ENCODE data around the gene NFIX.

The NFIX gene

DNA sequence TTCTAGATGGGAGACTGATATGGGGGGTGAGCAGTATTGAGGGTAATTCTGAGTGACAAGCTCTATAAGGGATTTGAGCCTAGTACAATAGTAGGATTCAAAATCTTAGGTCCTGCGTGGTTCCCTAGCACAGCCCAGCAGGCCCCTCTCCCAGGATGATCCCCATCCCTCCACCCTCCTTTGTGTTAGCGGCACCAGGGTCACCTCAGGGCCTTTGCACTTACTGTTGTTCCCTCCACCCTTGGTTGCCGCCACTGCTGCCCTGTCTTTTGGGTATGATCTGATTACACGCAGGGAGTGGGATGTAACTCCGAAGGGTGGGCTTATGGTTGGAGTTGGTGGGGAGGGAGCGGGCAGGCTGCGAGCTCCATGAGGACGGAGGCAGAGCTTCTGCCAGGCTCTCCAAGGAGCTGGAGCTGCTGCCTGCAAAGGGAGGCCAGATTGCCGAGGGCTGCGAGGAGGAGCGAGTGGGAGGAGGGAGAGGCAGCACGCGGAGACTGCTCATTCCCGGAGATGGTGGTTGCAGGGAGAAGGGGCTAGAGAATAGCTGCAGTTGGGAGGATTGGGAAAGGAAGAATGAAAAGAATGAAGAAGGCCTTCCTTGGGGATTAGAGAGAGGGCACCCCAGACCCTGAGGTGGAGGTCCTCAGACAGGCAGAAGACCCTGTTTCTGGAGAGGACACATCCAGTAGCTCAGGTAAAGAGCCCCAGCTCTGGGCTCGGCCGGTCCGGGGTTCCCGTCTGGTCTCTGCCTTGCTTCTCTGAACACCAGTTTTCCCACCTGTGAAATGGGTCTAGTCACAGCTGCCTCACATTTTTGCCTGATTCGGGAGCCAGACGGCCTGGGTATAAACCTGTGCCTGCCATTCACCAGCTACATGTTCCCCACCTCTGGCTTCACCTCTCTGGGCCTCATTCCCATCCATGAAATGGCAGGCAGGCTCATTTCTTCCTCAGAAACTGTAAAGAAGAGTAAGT is 128.0 kb downstream of the NFIX start:
- H3K4me3 ChIP-seq (ENCODE audit: low read length): no peak overlapping the region
- DNase-seq (ENCODE audit: low read depth): no peak
- TF ChIP-seq CTCF (IDR thresholded peaks at IDR 0.05; ENCODE audit: insufficient read depth, low read depth, low read length, missing control alignments): no peak

GRCh38 chr19:13127051-13127450 is 131.8 kb downstream of the NFIX start:
- H3K4me3 ChIP-seq (ENCODE audit: low read length): no peak overlapping the region
- TF ChIP-seq CTCF (IDR thresholded peaks at IDR 0.05; ENCODE audit: insufficient read depth, low read depth, low read length, missing control alignments): no peak
- no peak for DNase-seq (ENCODE audit: low read depth)

DNA sequence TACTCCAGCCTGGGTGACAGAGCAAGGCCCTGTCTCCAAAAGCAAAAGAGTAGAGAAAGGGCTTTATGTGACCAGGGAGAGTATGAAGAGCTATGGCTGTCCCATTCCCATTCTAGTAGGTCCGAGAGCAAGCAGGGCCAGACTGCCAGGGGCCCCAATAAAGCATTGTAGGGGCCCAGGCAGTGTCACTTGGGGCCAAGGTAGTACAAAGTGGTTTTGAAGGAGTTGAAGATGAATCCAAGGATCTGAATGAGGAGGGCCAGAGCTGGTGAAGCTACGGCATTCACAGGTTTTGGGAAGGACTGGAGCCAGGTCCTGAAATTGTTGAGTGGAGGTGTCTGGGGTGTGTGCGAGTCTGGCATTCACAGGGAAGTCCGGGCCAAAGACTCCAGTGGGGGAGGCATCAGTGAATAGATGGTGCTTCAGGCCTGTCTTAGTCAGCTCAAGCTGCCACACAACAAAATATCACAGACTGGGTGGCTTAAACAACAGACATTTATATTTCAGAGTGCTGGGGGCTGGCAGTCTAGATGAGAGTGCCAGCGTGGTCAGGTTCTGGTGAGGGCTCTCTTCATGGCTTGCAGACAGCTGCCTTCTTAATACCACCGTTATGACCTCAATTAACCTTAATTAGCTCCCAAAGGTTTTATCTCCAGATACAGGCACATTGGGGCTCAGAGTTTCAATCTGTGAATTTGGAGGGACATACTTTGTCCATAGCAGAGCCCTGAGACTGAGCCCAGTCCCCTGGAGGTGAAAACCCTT is 132.7 kb downstream of the NFIX start:
- no peak overlapping the region for H3K4me3 ChIP-seq (ENCODE audit: low read length)
- no peak for DNase-seq (ENCODE audit: low read depth)
- TF ChIP-seq CTCF (IDR thresholded peaks at IDR 0.05; ENCODE audit: insufficient read depth, low read depth, low read length, missing control alignments): no peak

- DNase-seq (ENCODE audit: low read depth): no peak
- no peak for TF ChIP-seq CTCF (IDR thresholded peaks at IDR 0.05; ENCODE audit: insufficient read depth, low read depth, low read length, missing control alignments)
- H3K4me3 ChIP-seq (ENCODE audit: low read length): no peak overlapping the region
These were observed 133.3 kb downstream of the NFIX start for GRCh38 chr19:13128583-13128982.

DNA sequence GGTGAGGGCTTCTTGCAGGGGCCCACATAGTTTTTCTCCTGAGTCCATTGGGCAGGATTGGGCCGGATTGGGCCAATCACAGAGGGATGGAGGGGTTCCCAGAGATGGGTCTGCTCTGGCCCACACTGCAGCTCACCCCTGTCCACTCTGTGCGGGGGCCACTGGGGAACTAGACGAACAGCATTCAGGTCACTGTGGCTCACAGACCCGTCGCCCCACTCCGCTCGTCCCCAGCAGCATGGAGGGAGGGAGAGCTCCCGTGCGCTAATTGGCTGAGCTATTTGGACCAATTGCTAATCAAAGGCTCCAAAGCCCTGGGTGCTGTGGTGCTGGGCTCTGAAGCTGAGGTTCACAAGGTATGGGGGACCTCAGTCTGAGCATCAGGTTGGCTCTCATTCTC is 134.1 kb downstream of the NFIX start:
- DNase-seq (ENCODE audit: low read depth): no peak
- no peak overlapping the region for H3K4me3 ChIP-seq (ENCODE audit: low read length)
- TF ChIP-seq CTCF (IDR thresholded peaks at IDR 0.05; ENCODE audit: insufficient read depth, low read depth, low read length, missing control alignments): no peak

GRCh38 chr19:13130886-13131490 is 135.7 kb downstream of the NFIX start:
- no peak for DNase-seq (ENCODE audit: low read depth)
- no peak for TF ChIP-seq CTCF (IDR thresholded peaks at IDR 0.05; ENCODE audit: insufficient read depth, low read depth, low read length, missing control alignments)
- no peak overlapping the region for H3K4me3 ChIP-seq (ENCODE audit: low read length)
